ENCODE results near the gene GREB1.

- TF ChIP-seq TAF1 (IDR thresholded peaks at IDR 0.05; ENCODE audit: low read depth) (no peak), CTCF (IDR thresholded peaks at IDR 0.05; ENCODE audit: poor library complexity, severe bottlenecking) (no peak), REST (IDR thresholded peaks at IDR 0.05; ENCODE audit: borderline replicate concordance) (no peak), EZH2 (IDR thresholded peaks at IDR 0.05; ENCODE audit: borderline replicate concordance, insufficient read depth, low read length, poor library complexity, severe bottlenecking) (no peak)
Measured at GRCh38 chr2:11691076-11691660, 157.3 kb downstream of the GREB1 start.

Measured in neural cell (in vitro differentiated cells).